Measurements from ENCODE around the gene ANKRD49. TPM values are rescaled to one million over a fixed set of nuclear protein-coding genes. Genes with fewer than 3 reads are reported as not detected.

ANKRD49 gene
- total and polyA plus RNA-seq, 10 of the 15 experiments (the other 5 are each of a cell fraction or from before 2014, with no cell fraction given) = 19.2 to 46.6 (median 33.6) TPM

DNA sequence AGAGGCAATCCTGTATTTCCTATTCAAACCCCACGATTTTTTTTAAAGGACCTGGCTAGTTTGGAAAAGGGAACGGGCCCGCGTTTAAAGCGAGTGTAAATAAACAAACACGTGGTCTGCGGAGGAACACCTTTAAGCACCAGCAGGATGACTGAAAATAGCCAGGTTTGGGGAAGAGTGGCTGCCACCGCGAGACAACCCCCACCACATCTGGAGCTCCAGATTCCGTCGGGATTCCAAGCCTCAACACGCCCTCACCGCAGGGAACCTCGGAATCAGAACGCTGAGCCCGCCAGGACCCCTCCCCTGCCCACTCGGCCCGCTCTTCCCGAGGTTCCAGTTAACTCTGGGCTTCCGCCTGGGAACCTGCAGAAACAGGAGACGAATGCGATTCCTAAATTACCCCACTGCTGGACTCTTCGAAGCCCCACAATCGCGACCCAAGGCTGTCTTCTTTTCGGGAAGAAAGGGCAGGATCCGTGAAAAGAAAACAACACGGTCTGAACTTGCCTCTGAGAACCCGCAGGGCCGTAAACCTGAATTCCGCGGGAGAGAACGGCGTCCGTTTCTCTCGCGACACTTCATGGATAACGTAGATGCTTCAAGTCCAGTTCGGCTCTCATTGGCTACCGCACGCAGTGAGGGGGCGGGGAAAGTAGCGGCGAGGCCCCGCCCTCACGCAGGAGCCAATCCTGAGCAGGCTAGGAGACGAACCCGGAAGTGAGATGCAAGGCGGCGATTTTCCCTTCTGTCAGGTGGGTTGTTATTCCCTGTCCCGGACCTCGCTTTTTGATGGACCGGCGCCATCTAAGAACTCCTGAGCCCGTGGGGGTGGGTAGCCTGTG, at the start of gene ANKRD49, which contains the start of gene MRE11 (continued):
- TF ChIP-seq ATF7 (IDR thresholded peaks at IDR 0.05; ENCODE audit: low read depth) (peak; percentile 55), ZZZ3 (IDR thresholded peaks at IDR 0.05; ENCODE audit: control insufficient read depth, insufficient read length, low read depth) (no peak), HCFC1 (IDR thresholded peaks at IDR 0.05; ENCODE audit: low read length) (no peak), SREBF1 (IDR thresholded peaks at IDR 0.05; ENCODE audit: low read length) (no peak), CHD2 (IDR thresholded peaks at IDR 0.05; ENCODE audit: borderline replicate concordance, low read depth, low read length) (peak; percentile 97), FOXM1 (IDR thresholded peaks at IDR 0.05; ENCODE audit: low read depth, low read length) (0 out of 2 replicates have a peak, but pooled peaks have one; percentile 4), MTA3 (IDR thresholded peaks at IDR 0.05; ENCODE audit: borderline replicate concordance, low read length) (no peak), SMAD1 (IDR thresholded peaks at IDR 0.05; ENCODE audit: low read depth, partially characterized antibody) (no peak), YY1 (IDR thresholded peaks at IDR 0.05; ENCODE audit: low read depth, low read length) (0 out of 2 replicates have a peak, but pooled peaks have one; percentile 6), NFYA (IDR thresholded peaks at IDR 0.05; ENCODE audit: borderline replicate concordance, low read depth, low read length) (no peak; the same call in 1 of the 2 replicates), HDGF (IDR thresholded peaks at IDR 0.05) (0 out of 2 replicates have a peak, but pooled peaks have one; percentile 59)
- TF ChIP-seq, protein P1, sequence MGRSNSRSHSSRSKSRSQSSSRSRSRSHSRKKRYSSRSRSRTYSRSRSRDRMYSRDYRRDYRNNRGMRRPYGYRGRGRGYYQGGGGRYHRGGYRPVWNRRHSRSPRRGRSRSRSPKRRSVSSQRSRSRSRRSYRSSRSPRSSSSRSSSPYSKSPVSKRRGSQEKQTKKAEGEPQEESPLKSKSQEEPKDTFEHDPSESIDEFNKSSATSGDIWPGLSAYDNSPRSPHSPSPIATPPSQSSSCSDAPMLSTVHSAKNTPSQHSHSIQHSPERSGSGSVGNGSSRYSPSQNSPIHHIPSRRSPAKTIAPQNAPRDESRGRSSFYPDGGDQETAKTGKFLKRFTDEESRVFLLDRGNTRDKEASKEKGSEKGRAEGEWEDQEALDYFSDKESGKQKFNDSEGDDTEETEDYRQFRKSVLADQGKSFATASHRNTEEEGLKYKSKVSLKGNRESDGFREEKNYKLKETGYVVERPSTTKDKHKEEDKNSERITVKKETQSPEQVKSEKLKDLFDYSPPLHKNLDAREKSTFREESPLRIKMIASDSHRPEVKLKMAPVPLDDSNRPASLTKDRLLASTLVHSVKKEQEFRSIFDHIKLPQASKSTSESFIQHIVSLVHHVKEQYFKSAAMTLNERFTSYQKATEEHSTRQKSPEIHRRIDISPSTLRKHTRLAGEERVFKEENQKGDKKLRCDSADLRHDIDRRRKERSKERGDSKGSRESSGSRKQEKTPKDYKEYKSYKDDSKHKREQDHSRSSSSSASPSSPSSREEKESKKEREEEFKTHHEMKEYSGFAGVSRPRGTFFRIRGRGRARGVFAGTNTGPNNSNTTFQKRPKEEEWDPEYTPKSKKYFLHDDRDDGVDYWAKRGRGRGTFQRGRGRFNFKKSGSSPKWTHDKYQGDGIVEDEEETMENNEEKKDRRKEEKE (IDR thresholded peaks at IDR 0.05) = no peak
- TF ChIP-seq, protein P2, sequence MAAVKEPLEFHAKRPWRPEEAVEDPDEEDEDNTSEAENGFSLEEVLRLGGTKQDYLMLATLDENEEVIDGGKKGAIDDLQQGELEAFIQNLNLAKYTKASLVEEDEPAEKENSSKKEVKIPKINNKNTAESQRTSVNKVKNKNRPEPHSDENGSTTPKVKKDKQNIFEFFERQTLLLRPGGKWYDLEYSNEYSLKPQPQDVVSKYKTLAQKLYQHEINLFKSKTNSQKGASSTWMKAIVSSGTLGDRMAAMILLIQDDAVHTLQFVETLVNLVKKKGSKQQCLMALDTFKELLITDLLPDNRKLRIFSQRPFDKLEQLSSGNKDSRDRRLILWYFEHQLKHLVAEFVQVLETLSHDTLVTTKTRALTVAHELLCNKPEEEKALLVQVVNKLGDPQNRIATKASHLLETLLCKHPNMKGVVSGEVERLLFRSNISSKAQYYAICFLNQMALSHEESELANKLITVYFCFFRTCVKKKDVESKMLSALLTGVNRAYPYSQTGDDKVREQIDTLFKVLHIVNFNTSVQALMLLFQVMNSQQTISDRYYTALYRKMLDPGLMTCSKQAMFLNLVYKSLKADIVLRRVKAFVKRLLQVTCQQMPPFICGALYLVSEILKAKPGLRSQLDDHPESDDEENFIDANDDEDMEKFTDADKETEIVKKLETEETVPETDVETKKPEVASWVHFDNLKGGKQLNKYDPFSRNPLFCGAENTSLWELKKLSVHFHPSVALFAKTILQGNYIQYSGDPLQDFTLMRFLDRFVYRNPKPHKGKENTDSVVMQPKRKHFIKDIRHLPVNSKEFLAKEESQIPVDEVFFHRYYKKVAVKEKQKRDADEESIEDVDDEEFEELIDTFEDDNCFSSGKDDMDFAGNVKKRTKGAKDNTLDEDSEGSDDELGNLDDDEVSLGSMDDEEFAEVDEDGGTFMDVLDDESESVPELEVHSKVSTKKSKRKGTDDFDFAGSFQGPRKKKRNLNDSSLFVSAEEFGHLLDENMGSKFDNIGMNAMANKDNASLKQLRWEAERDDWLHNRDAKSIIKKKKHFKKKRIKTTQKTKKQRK (IDR thresholded peaks at IDR 0.05; ENCODE audit: low read depth, low read length) = no peak
- TF ChIP-seq, protein P3, sequence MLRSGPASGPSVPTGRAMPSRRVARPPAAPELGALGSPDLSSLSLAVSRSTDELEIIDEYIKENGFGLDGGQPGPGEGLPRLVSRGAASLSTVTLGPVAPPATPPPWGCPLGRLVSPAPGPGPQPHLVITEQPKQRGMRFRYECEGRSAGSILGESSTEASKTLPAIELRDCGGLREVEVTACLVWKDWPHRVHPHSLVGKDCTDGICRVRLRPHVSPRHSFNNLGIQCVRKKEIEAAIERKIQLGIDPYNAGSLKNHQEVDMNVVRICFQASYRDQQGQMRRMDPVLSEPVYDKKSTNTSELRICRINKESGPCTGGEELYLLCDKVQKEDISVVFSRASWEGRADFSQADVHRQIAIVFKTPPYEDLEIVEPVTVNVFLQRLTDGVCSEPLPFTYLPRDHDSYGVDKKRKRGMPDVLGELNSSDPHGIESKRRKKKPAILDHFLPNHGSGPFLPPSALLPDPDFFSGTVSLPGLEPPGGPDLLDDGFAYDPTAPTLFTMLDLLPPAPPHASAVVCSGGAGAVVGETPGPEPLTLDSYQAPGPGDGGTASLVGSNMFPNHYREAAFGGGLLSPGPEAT (IDR thresholded peaks at IDR 0.05; ENCODE audit: low read depth) = peak; percentile 71
- TF ChIP-seq, protein P4, sequence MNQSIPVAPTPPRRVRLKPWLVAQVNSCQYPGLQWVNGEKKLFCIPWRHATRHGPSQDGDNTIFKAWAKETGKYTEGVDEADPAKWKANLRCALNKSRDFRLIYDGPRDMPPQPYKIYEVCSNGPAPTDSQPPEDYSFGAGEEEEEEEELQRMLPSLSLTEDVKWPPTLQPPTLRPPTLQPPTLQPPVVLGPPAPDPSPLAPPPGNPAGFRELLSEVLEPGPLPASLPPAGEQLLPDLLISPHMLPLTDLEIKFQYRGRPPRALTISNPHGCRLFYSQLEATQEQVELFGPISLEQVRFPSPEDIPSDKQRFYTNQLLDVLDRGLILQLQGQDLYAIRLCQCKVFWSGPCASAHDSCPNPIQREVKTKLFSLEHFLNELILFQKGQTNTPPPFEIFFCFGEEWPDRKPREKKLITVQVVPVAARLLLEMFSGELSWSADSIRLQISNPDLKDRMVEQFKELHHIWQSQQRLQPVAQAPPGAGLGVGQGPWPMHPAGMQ (IDR thresholded peaks at IDR 0.05; ENCODE audit: borderline replicate concordance) = no peak

Measured in GM12878 (cell line).